GM04504 (cell line): ENCODE measurements around the gene NANOS1.
"Not testable (repeated sequence)": the region's sequence is repeated elsewhere in the genome, so short reads cannot be mapped to it uniquely, and the experiment has no call there.

ENCODE experiments used
- DNase-seq: peaks from one replicate; pipeline ENCODE4 v3.0.0-alpha.2; 2012; ENCODE audit warnings: low read depth

The NANOS1 gene

DNA sequence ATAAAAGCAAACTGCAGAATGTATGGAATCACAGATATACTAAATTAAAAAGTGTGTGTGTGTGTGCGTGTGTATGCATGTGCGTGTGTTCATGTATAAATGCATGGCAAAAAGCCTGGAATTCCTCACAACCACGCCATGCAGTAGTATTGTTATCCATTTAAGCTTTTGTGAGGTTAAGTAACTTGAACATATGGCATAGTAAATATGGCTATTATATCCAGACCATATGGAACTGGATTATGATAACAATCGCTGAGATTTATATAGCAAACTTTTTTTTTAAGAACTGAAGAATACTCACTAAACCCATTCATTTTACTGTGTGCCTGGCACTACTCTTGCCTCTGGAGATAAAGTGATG lies 22.3 kb upstream of the NANOS1 start:
- DNase-seq, result no peak

DNA sequence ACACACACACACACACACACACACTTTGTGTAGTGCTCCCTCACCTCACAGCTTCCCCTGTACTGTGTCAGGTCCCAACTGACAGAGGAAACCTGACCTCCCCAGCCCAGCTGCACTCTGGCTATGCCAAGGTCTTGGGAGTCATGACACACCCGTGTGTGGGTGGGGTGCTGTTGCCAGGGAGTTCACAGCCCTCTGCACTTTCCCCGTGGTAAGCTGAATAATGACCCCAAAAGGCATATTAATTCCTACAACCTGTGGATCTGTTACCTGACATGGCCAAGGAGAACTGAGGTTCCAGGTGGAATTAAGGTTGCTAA lies 8.9 kb upstream of the NANOS1 start:
- no peak for DNase-seq

DNA sequence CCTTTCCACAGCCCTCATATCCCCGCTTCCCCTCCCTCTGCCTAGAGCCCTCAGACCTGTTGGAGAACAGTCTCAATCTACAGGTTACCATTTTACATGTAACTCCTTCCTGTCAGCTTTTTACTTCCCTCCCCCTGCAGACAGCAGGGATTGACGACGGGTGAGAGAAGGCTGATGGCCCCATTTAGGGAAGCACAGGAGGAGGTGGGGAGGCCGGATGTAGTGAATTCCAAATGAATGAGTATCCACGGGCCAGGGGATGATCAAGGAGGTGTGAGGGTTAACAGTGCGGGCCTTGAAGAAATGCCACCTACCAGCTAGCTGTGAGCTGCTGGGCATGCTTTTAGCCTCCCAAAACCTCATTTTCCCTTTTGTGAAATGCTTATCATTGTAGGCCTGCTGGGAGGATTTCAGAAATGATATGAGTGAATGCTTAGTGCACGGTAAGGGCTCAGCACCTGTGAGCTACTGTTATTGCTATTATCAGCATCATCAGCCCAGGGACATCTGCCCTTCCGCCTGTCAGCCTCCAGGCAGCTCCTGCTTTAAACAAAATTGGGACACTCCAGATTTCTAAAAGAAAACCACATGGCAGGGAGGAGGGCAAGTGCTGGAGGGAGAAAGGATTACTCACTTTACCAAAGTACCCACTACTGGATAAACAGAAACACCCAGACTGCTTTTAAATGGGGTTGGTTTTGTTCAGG lies 6.5 kb upstream of the NANOS1 start:
- peak; percentile 61 for DNase-seq

DNA sequence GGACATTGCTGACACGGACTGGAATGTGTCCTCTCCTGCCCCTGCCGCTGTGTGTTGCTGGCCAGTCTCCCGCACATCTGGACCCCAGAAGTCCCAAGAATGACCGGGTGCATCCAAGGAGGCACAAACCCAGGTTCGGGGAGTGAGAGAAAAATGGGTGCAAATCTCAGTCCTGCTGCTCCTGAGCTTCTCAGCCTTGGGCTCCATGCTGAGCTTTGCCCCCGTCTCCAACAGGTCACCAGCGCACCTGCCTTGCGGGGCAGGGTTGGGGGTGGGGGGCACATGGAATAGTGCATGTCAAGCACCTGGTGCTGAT lies 6.0 kb upstream of the NANOS1 start:
- no peak for DNase-seq

DNA sequence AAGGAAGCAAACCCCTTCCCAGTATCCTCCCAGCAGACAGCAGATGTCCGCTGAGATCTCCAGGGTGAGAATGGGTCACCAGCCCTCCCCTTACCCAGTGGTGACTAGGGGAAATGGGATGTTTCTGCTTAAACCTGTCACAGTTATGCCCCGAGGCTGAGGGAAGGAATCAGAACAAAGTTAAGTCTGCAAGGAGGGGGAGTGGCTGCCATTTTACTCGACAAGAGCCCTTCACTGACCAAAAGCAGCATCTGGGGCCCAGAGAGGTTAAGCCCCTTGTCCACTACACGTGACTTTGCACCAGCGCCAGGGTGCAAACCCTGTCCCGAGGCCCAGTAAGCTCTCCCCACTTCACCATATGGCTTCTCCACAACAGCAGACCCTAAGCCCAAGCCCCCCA lies 4.6 kb upstream of the NANOS1 start:
- DNase-seq, result no peak

DNA sequence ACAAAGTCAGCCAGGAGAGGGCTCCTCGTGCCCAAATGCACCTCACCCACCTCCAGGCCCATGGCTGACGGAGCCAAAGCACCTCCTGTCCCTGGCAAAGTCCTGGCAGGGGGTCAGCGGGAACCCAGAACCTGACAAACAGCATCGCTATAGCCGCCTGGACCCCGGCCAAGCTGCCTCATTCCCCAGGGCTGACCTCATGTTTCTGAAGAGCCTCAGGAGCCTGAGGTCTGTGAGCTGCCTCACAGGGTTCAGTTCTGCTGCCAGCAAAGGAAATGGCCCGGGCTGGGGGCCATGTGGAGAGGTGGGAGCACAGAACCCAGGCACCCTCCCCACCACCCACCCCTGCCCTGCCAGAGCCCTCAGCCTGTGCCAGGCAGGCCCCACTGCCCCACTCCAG lies 4.2 kb upstream of the NANOS1 start:
- DNase-seq, result no peak

DNA sequence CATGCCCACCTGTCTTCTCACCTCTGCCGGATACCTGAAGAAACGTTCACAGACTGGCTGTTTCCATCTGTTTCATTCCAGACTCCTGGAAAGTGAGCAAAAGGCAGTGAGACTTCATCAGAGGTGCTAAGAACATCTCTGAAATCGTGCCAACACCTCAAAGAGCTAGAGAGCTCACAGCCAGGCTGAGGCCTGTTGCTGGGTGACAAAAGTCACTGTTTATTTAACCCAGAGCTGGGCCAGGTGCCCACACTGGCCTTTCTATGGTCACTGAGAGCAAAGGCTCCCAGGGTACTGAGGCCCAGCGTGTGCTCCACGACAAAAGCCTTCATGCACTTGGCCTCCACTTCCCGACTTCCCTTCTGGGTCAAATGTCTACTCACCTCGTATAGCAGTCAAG lies 3.7 kb upstream of the NANOS1 start:
- DNase-seq, result no peak

DNA sequence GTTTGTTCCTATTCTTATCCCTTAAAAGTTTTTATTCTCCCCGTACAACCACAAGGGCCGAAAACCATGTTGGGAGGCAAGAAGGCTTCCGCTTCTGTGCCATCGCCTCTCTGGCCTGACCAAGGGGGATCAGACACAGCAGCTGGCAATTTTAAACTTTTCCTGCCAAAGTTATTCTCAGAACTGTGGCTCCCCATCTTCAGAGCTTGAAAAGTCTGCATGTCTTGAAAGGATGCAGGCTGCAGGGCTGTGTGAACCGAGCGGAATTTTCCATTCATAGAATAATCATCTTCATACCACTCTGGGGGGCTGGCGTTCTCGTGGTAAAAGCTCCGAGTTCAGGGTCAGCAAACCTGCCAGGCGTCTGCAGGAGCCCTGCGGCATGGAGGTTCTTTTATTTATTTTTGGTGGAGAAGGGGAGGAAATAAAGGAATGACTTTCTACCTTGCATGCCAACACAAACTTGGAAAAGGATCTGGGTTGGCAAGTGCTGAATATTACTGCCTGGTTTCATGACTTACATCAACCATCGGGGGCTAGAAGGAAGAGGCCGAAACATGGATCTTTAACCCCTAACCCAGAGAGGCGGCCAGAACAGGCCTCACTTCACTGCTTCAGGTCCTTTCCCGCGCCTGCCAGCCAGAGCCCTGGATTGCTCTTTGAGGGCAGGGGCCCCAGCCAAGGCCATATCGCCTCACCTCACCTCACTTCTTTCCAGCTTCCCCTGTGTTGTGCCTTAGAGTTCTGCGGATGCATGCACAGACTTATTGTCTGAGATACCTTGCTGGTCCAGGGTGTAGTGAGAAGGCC lies 3.0 kb upstream of the NANOS1 start:
- no peak for DNase-seq

DNA sequence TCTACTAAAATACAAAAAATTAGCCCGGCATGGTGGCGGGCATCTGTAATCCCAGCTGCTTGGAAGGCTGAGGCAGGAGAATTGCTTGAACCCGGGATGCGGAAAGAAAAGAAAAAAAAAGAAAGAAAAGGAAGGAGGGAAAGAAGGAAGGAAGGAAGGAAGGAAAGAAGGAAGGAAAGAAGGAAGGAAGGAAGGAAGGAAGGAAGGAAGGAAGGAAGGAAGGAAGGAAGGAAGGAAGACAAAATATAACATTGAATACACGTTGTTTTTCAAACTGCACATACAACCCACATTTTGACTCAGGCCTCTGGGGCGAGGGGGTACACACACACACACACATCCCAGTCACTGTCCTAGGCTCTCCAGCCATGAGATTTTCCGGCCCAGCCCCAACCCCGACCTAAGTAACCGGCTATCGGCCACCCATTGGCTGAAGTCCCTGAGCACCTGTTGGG lies 1.0 kb upstream of the NANOS1 start:
- DNase-seq, result not testable (repeated sequence)

DNA sequence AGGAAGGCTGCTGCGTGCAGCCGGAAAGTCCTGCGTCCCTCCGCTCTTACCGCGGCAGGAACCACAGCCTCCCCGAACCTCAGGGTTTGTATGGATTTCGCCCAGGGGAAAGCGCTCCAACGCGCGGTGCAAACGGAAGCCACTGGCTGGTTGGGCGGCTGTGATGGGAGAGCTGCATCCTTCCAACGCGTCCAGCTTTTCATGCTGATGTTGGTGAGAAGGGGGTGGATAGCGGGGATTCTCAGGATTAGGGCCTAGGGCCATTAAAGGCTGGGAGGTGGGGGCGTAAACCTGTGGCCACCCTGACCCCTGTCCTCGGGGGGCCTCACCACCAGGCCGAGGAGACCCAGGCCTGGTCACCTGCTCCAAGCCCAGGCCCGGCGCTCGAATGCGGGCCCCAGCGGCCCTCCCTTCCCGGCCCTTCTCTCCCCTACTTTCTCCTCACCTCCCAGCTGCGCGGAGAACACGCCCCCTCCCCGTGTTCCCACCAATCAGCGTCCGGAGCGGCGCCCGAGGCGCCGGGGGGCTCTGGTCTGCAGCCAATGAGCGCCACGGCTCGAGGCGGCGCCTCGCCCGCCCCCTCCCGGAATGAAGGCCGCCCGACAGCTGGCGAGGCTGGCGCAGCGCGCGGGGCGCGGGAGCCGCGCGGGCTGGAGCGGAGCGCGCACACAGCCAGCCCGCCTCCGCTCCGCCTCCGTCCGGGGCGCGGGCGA lies 458 bp upstream of the NANOS1 start:
- peak; percentile 40 for DNase-seq

DNA sequence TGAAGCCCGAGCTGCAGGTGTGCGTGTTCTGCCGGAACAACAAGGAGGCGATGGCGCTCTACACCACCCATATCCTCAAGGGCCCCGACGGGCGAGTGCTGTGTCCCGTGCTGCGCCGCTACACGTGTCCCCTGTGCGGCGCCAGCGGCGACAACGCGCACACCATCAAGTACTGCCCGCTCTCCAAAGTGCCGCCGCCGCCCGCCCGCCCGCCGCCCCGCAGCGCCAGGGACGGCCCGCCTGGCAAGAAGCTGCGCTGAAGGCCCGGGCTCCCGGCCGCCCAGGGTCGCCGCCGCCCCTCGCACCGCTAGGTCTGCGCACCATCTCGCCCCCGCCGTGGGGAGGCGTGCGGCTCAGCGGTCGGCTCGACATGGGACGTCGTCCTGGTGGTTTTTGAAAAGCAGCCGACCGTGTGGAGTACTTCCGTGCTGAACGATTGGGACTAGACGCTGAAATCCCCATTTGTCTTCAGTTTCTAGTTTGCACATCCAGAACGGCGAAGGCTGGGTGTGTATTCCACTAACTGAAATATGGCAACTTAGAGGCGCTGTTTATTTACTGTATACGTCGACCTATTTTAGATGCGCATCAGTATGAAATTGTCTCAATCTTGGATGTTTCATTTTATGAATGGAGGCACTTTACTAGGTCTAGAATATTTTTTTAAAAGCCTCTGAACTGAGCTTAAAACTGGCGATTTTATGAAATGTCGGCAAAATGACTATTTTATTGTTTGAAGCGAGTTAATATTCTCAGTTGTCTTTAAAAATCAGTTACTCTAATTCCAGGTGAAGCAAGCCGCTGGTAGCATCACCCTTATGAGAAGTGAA lies 1.1 kb downstream of the NANOS1 start:
- DNase-seq, result no peak

DNA sequence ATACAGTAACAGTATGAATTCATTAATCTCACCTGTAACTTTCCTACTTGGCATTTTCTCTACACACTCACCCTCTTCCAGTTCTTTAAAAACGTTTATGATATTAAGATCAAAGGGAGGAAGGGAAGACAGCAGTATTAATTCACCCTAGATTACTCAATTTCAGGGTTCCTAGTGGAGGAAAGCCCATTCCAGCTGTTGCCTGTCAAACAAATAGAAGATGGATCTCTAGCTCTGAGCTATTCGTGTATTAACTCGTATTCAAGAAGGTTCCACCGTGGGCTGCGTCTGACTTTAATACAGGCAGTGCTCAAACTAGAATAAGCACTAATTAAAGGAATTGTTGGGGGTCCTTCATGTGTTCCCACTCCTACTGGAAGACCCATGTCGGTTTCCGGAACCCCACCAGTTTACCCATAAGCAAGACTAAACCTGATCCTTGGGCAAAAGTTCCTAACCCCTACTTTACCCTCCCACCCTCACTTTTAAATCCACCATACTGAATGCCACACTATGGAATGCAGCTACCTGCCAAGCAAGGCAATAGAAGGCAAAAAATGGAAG lies 2.1 kb downstream of the NANOS1 start:
- DNase-seq, result no peak

DNA sequence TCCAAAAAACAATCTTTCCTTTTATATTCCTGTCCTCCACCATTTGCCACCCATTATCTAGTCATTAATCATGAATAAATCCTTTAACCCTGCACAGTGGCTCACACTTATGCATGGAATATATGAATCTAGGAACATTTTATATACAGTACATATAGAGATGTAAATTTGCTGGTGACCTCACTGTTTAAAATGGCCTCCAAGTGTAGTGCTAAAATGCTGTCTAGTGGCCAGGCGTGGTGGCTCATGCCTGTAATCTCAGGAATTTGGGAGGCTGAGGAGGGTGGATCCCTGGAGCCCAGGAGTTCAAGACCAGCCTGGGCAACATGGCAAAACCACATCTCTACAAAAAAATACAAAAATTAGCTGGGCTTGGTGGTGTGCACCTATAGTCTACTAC lies 9.6 kb downstream of the NANOS1 start:
- DNase-seq, result no peak

DNA sequence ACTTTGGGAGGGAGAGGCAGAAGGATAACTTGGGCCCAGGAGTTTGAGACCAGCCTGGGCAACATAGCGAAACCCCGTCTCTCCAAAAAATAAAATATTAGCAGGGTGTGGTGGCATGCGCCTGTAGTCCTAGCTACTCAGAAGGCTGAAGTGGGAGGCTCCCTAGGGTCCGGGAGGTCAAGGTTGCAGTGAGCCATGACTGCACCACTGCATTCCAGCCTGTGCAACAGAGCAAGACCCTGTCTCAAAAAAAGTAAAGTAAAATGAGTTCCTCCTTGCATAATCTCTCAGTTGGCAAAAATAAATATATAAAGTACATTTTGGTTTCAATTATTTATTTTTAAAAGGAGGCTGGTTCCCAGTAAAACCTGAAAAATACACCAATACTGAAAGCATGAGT lies 11.8 kb downstream of the NANOS1 start:
- DNase-seq, result no peak

DNA sequence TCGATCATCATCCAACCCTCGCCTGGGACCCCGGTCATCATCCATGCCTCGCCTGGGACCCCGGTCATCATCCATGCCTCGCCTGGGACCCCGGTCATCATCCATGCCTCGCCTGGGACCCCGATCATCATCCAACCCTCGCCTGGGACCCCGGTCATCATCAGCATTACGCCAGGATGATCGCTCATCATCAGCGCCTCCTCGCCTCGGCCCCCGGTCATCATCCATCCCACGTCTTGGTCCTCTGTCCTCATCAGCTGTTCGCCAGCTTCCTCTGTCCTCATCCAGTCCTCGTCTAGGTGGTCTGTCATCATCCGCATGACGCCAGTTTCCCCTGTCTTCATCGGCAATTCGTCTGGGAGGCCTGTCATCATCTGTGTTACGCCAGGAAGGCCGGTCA lies 12.7 kb downstream of the NANOS1 start:
- DNase-seq, result no peak

DNA sequence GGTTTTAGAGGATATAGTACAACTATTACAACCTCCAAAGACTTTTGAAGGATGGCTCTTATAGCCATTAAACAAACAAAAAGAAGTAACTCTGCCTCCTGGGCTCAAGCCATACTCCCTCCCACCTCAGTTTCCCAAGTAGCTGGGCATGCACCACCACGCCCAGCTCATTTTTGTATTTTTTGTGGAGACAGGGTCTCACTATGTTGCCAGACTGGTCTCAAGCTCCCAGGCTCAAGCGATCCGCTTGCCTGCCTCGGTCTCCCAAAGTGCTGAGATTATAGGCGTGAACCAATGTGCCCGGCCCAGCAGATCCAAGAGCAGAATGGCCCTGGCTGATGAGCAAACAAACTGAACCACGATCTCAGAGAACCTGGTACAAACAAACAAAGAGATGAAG lies 16.0 kb downstream of the NANOS1 start:
- DNase-seq, result no peak

DNA sequence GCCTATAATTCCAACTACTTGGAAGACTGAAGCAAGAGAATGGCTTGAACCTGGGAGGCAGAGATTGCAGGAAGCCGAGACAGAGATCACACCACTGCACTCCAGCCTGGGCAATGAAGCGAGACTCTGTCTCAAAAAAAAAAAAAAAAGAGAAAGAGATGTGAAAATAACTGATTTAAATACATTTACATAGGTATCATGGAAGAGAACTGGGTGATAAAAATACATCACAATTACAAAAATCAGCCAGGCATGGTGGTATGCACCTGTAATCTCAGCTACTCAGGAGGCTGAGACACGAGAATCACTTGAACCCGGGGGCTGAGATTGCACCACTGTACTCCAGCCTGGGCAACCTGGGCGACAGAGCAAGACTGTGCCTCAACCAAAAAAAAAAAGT lies 19.8 kb downstream of the NANOS1 start:
- no peak for DNase-seq

DNA sequence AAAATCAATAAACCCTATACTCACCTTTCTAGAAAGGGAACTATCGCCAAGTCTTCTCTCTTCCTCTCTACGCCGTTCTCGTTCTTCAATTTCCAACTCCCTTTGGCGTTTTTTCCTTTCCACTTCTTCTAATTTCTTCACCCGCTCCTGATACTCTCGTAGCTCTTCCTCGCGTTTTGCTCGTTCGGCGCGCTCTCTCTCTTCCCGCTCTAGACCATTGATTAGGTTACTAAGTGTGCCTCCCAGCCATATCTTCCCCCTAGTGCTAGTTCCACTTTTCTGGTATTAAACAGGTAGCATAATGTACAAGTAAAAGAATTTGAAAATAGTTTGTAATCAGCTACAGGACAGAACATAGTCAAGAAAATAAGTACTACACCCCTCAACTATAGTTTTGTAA lies 20.3 kb downstream of the NANOS1 start:
- DNase-seq, result no peak

DNA sequence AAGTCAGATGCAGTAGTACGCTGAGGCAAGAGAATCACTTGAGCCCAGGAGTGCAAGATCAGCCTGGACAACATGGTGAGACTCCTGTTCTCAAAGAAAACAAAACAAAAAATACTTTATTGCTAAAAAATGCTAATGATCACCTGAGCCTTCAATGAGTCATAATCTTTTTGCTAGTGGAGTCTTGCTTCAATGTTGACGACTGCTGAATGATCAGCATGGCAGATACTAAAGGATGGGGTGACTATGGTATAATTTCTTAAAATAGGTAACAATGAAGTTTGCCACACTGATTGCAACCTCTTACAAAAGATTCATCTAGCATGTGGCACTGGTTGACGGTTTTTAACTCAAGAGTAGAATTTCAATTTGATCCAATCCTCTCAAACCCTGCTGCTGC lies 22.3 kb downstream of the NANOS1 start:
- DNase-seq, result no peak

DNA sequence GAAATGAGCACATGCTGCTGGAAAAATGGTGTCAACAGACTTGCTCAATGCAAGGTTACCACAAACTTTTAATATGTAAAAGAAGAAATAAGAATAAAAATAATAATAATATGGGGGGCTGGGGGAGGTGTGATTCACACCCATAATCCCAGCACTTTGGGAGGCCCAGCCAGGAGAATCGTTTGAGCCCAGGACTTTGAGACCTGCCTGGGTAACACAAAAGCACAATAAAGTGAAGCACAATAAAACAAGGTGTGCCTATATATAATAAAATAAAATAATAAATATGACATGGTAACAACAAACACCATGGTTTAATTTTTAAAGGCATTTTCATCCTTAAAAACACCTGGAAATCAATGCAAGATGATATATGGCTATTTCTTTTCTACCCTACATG lies 26.0 kb downstream of the NANOS1 start:
- DNase-seq, result no peak

DNA sequence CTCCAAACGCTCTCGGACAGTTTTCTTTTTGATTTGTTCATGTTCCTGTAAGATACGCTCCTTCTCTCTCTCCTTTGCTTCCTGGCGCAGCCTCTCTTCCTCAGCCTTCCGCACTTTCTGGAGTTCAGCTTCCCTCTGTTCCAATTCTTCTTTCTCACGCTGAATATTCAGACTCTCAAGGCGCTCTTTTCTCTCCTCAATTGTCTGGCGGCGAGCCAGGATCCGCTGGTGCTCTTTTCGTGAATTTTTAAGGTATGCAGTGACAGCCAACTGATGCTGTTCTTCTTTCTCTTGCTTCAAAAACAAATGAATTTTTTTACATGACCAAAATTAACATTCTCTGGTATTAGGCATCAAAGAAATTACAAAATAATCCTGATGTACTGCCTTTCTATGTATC lies 28.5 kb downstream of the NANOS1 start:
- no peak for DNase-seq

DNA sequence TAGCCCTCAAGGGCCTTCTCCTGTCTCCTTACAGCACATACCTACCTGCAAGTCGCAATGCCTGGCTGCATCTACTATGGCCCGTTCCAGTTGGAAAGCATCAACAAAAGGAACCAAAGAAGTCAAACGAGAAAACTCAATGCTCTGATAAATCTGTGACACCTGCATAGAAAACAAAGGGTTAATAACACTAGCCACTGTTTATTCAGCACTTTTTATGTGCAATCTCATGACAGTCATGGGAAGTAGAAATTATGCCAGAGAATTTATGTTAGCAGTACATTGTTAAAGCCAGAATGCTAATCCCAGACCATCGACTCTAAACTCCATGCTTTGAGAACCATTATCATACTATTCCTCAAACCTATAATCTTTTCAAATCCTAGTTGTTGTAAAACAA lies 30.0 kb downstream of the NANOS1 start:
- DNase-seq, result no peak
